Renal cortex interstitium (tissue), 11 donors: Measurements from ENCODE around the gene XG. TPM values are rescaled to one million over a fixed set of nuclear protein-coding genes. Genes with fewer than 3 reads are reported as not detected.
"Not testable (repeated sequence)": the region's sequence is repeated elsewhere in the genome, so short reads cannot be mapped to it uniquely, and the experiment has no call there.

ENCODE experiments used
- DNase-seq, 11 donors: peaks; one replicate each; pipeline ENCODE4 v3.0.0-alpha.2; 2013; ENCODE audit warnings: low read depth in 9 of 11, low spot score in 4 of 11; ENCODE audit errors: extremely low read depth in 1 of 11
- polyA plus RNA-seq, 3 donors: library from polyadenylated mRNA; unstranded; fragments of 120-200 nt; gene quantifications; one replicate each; pipeline ENCODE4 v1.2.1, GENCODE V29; 2013; ENCODE audit not compliant: insufficient read length in 3 of 3

XG gene
- polyA plus RNA-seq, 3 donors, result 0.20 to 0.53 (median 0.50) TPM

GRCh38 chrX:2723286-2723879 is 28.5 kb upstream of the XG start:
- no peak for DNase-seq

GRCh38 chrX:2727264-2727663 is 24.6 kb upstream of the XG start:
- DNase-seq, result not testable (repeated sequence)

GRCh38 chrX:2732076-2732475 is 19.8 kb upstream of the XG start:
- DNase-seq, result no peak

- no peak for DNase-seq
Measured at GRCh38 chrX:2732649-2733048, 19.2 kb upstream of the XG start.

GRCh38 chrX:2733286-2733685 is 18.6 kb upstream of the XG start:
- no peak for DNase-seq

GRCh38 chrX:2735270-2735669 is 16.6 kb upstream of the XG start:
- DNase-seq, result no peak

- no peak for DNase-seq
Measured at GRCh38 chrX:2740672-2741071, 11.2 kb upstream of the XG start.

GRCh38 chrX:2741386-2741785 is 10.5 kb upstream of the XG start:
- no peak for DNase-seq

GRCh38 chrX:2746250-2746649 is 5.6 kb upstream of the XG start:
- DNase-seq, result not testable (repeated sequence)

GRCh38 chrX:2748171-2748814 is 3.5 kb upstream of the XG start:
- no peak for DNase-seq

- no peak for DNase-seq
Measured at GRCh38 chrX:2748815-2749188, 3.0 kb upstream of the XG start.

GRCh38 chrX:2751291-2751690 is 549 bp upstream of the XG start:
- no peak for DNase-seq

GRCh38 chrX:2752441-2752840 is 601 bp downstream of the XG start:
- DNase-seq, result not testable (repeated sequence)

- DNase-seq, result not testable (repeated sequence)
Measured at GRCh38 chrX:2755163-2755715, 3.4 kb downstream of the XG start.

- no peak for DNase-seq
Measured at GRCh38 chrX:2756548-2756947, 4.7 kb downstream of the XG start.

- DNase-seq, result no peak
Measured at GRCh38 chrX:2761246-2761645, 9.4 kb downstream of the XG start.

- not testable (repeated sequence) for DNase-seq
Measured at GRCh38 chrX:2762671-2763070, 10.8 kb downstream of the XG start.

GRCh38 chrX:2764766-2765548 is 13.1 kb downstream of the XG start:
- DNase-seq, result not testable (repeated sequence)

GRCh38 chrX:2765549-2765830 is 13.7 kb downstream of the XG start:
- DNase-seq, result no peak

- DNase-seq, result no peak
Measured at GRCh38 chrX:2766906-2767305, 15.1 kb downstream of the XG start.
